CD4-positive, CD25-positive, alpha-beta regulatory T cell (primary cell): ENCODE measurements around the gene VSIG1. TPM values are rescaled to one million over a fixed set of nuclear protein-coding genes. Genes with fewer than 3 reads are reported as not detected.

Experiments used
- ATAC-seq, 2 donors: fragments of 150-1000 bp; cut with Tn5 transposase; one replicate each; pipeline ENCODE4 v1.10.0; 2021; ENCODE audit warnings: low read depth in 2 of 2, moderate number of reproducible peaks in 2 of 2, moderate library complexity in 1 of 2
- DNase-seq, 3 donors: peaks; one replicate each; pipeline versions ENCODE4 v3.0.0 to v3.0.0-alpha.2; 2012 to 2022; ENCODE audit warnings: mixed read lengths in 1 of 3
- H3K27ac ChIP-seq: one replicate; pipeline ENCODE4 v1.7.0; 2013; ENCODE audit warnings: mild to moderate bottlenecking, low read length; ENCODE audit not compliant: insufficient read depth, poor library complexity, severe bottlenecking
- H3K27me3 ChIP-seq: one replicate; pipeline ENCODE4 v1.7.0; 2013; ENCODE audit warnings: low read length; ENCODE audit not compliant: control insufficient read depth, insufficient read depth
- H3K36me3 ChIP-seq: one replicate; pipeline ENCODE4 v1.7.0; 2013; ENCODE audit warnings: mild to moderate bottlenecking, low read length, moderate library complexity; ENCODE audit not compliant: control insufficient read depth, insufficient read depth
- H3K4me1 ChIP-seq: 2 replicates; pipeline ENCODE4 v1.7.0; 2013; ENCODE audit warnings: mild to moderate bottlenecking, low read length; ENCODE audit not compliant: insufficient read depth, control insufficient read depth, poor library complexity, severe bottlenecking
- H3K4me3 ChIP-seq: one replicate; pipeline ENCODE4 v1.7.0; 2013; ENCODE audit warnings: low read depth, mild to moderate bottlenecking, low read length, moderate library complexity
- H3K9me3 ChIP-seq, 2 experiments: 1 replicate in 1 of 2; 2 replicates in 1 of 2; pipeline ENCODE4 v1.7.0; 2013; ENCODE audit warnings: low read length in 2 of 2, mild to moderate bottlenecking in 1 of 2, moderate library complexity in 1 of 2; ENCODE audit not compliant: control insufficient read depth in 2 of 2
- H3K27ac Mint-ChIP-seq, 3 donors: one replicate each; pipeline ENCODE4 v1.8.0; 2020 to 2022; ENCODE audit warnings: mild to moderate bottlenecking in 3 of 3, mixed read lengths in 3 of 3, moderate library complexity in 2 of 3
- H3K27me3 Mint-ChIP-seq: one replicate; pipeline ENCODE4 v1.8.0; 2022; ENCODE audit warnings: mild to moderate bottlenecking, mixed read lengths
- H3K36me3 Mint-ChIP-seq: one replicate; pipeline ENCODE4 v1.8.0; 2020; ENCODE audit warnings: mixed read lengths
- H3K4me1 Mint-ChIP-seq, 4 donors: one replicate each; pipeline ENCODE4 v1.8.0; 2020 to 2022; ENCODE audit warnings: mixed read lengths in 4 of 4, mild to moderate bottlenecking in 1 of 4
- H3K4me3 Mint-ChIP-seq, 4 donors: one replicate each; pipeline ENCODE4 v1.8.0; 2020 to 2022; ENCODE audit warnings: mild to moderate bottlenecking in 4 of 4, mixed read lengths in 4 of 4, moderate library complexity in 3 of 4
- H3K9me3 Mint-ChIP-seq, 7 donors: one replicate each; pipeline ENCODE4 v1.8.0; 2020 to 2022; ENCODE audit warnings: mixed read lengths in 7 of 7, mild to moderate bottlenecking in 3 of 7, moderate library complexity in 2 of 7
- polyA plus RNA-seq, 4 donors: library from polyadenylated mRNA; unstranded; fragments of 300-500 nt; fragmentation: Illumina TruSeq; gene quantifications; one replicate each; pipeline ENCODE4 v1.2.3, GENCODE V29; 2021
- total RNA-seq: library from RNA; stranded (reverse); gene quantifications from one replicate; pipeline ENCODE4 v1.2.3, GENCODE V29; 2022

VSIG1 gene
- total and polyA plus RNA-seq, 5 donors from 2014 or later, result 14.5 to 31.8 (median 17.6) TPM

GRCh38 chrX:108022491-108023089 lies 22.3 kb upstream of the VSIG1 start:
- H3K36me3 ChIP-seq, result no peaks in the 10 kb centered on the region
- DNase-seq (peak in 1 of 3 donors; percentile 48), ATAC-seq (no peak)
- H3K27ac ChIP-seq, result no peak overlapping the region
- peaks cover 9% of the 10 kb centered on the region for H3K36me3 Mint-ChIP-seq
- H3K4me1 ChIP-seq, result peaks cover 50% of the 10 kb centered on the region
- no peaks in the 10 kb centered on the region for H3K9me3 ChIP-seq
- no peaks in the 10 kb centered on the region for H3K27me3 ChIP-seq
- H3K9me3 Mint-ChIP-seq, result peaks cover 0 to 1% (median 0%) of the 10 kb centered on the region in 7 donors
- H3K27ac Mint-ChIP-seq, result peak overlapping the region; percentile 59 to 69 (median 67)
- H3K4me1 Mint-ChIP-seq, result peaks cover 25 to 86% (median 42%) of the 10 kb centered on the region in 4 donors
- H3K4me3 ChIP-seq, result peak overlapping the region; percentile 81
- no peaks in the 10 kb centered on the region for H3K27me3 Mint-ChIP-seq
- H3K4me3 Mint-ChIP-seq, result peak overlapping the region; percentile 50 to 81 (median 60)

- Histone ChIP-seq H3K9me3 (no peaks in the 10 kb centered on the region), H3K36me3 (no peaks in the 10 kb centered on the region), H3K27ac (no peak overlapping the region), H3K4me1 (peaks cover 28% of the 10 kb centered on the region), H3K4me3 (no peak overlapping the region), H3K27me3 (no peaks in the 10 kb centered on the region)
- Mint-ChIP-seq H3K27ac (no peak overlapping the region), H3K36me3 (peaks cover 9% of the 10 kb centered on the region), H3K4me3 (peak overlapping the region in 1 of 4 donors; percentile 27), H3K9me3 (peaks cover 0 to 1% (median 0%) of the 10 kb centered on the region in 7 donors), H3K4me1 (peaks cover 23 to 76% (median 44%) of the 10 kb centered on the region in 4 donors), H3K27me3 (no peaks in the 10 kb centered on the region)
- DNase-seq, result no peak
- ATAC-seq, result no peak
Observed at GRCh38 chrX:108025376-108025775, 19.5 kb upstream of the VSIG1 start.

GRCh38 chrX:108025954-108026600 lies 18.8 kb upstream of the VSIG1 start:
- peak overlapping the region in 1 of 3 donors; percentile 31 for H3K27ac Mint-ChIP-seq
- peaks cover 0 to 1% (median 0%) of the 10 kb centered on the region in 7 donors for H3K9me3 Mint-ChIP-seq
- H3K4me1 Mint-ChIP-seq, result peaks cover 21 to 76% (median 44%) of the 10 kb centered on the region in 4 donors
- H3K36me3 Mint-ChIP-seq, result peaks cover 9% of the 10 kb centered on the region
- H3K9me3 ChIP-seq, result no peaks in the 10 kb centered on the region
- H3K27me3 ChIP-seq, result no peaks in the 10 kb centered on the region
- H3K27ac ChIP-seq, result no peak overlapping the region
- peak overlapping the region in 3 of 4 donors; percentile 4 to 21 (median 7) for H3K4me3 Mint-ChIP-seq
- H3K4me1 ChIP-seq, result peaks cover 25% of the 10 kb centered on the region
- no peaks in the 10 kb centered on the region for H3K36me3 ChIP-seq
- H3K27me3 Mint-ChIP-seq, result no peaks in the 10 kb centered on the region
- peak overlapping the region; percentile 24 for H3K4me3 ChIP-seq
- peak; percentile 64 to 79 for ATAC-seq
- DNase-seq, result peak in 2 of 3 donors; percentile 7 to 26

GRCh38 chrX:108028854-108029253 lies 16.0 kb upstream of the VSIG1 start:
- H3K4me1 ChIP-seq, result peaks cover 4% of the 10 kb centered on the region
- no peaks in the 10 kb centered on the region for H3K36me3 Mint-ChIP-seq
- H3K9me3 Mint-ChIP-seq, result no peaks in the 10 kb centered on the region
- DNase-seq, result no peak
- no peaks in the 10 kb centered on the region for H3K36me3 ChIP-seq
- H3K9me3 ChIP-seq, result no peaks in the 10 kb centered on the region
- ATAC-seq, result no peak
- H3K4me3 Mint-ChIP-seq, result no peak overlapping the region
- H3K4me1 Mint-ChIP-seq, result peaks cover 14 to 67% (median 38%) of the 10 kb centered on the region in 4 donors
- H3K27ac Mint-ChIP-seq, result peak overlapping the region in 2 of 3 donors; percentile 7 to 22
- no peaks in the 10 kb centered on the region for H3K27me3 Mint-ChIP-seq
- no peaks in the 10 kb centered on the region for H3K27me3 ChIP-seq
- H3K27ac ChIP-seq, result no peak overlapping the region
- no peak overlapping the region for H3K4me3 ChIP-seq

GRCh38 chrX:108029928-108030711 lies 14.7 kb upstream of the VSIG1 start:
- Mint-ChIP-seq H3K27ac (peak overlapping the region in 2 of 3 donors; percentile 31 to 36), H3K27me3 (no peaks in the 10 kb centered on the region), H3K4me3 (peak overlapping the region in 1 of 4 donors; percentile 22), H3K36me3 (no peaks in the 10 kb centered on the region), H3K4me1 (peaks cover 6 to 65% (median 31%) of the 10 kb centered on the region in 4 donors), H3K9me3 (no peaks in the 10 kb centered on the region)
- H3K4me3 ChIP-seq, result no peak overlapping the region
- H3K9me3 ChIP-seq, result no peaks in the 10 kb centered on the region
- no peaks in the 10 kb centered on the region for H3K36me3 ChIP-seq
- H3K27me3 ChIP-seq, result no peaks in the 10 kb centered on the region
- no peak overlapping the region for H3K27ac ChIP-seq
- ATAC-seq (no peak), DNase-seq (no peak)
- H3K4me1 ChIP-seq, result peaks cover 4% of the 10 kb centered on the region

- ATAC-seq (no peak), DNase-seq (no peak)
- peaks cover 4% of the 10 kb centered on the region for H3K4me1 ChIP-seq
- H3K27me3 ChIP-seq, result no peaks in the 10 kb centered on the region
- peaks cover 0 to 66% (median 37%) of the 10 kb centered on the region in 4 donors for H3K4me1 Mint-ChIP-seq
- no peaks in the 10 kb centered on the region for H3K9me3 ChIP-seq
- H3K4me3 ChIP-seq, result no peak overlapping the region
- no peaks in the 10 kb centered on the region for H3K27me3 Mint-ChIP-seq
- H3K27ac ChIP-seq, result no peak overlapping the region
- no peaks in the 10 kb centered on the region for H3K9me3 Mint-ChIP-seq
- no peaks in the 10 kb centered on the region for H3K36me3 ChIP-seq
- H3K27ac Mint-ChIP-seq, result no peak overlapping the region
- H3K36me3 Mint-ChIP-seq, result peaks cover 6% of the 10 kb centered on the region
- no peak overlapping the region for H3K4me3 Mint-ChIP-seq
Observed at GRCh38 chrX:108032944-108033343, 11.9 kb upstream of the VSIG1 start.

GRCh38 chrX:108033890-108034289 lies 11.0 kb upstream of the VSIG1 start:
- peaks cover 6% of the 10 kb centered on the region for H3K36me3 Mint-ChIP-seq
- Histone ChIP-seq H3K4me3 (no peak overlapping the region), H3K27me3 (no peaks in the 10 kb centered on the region), H3K27ac (no peak overlapping the region), H3K36me3 (no peaks in the 10 kb centered on the region), H3K4me1 (no peaks in the 10 kb centered on the region), H3K9me3 (no peaks in the 10 kb centered on the region)
- H3K27me3 Mint-ChIP-seq, result no peaks in the 10 kb centered on the region
- H3K4me1 Mint-ChIP-seq, result peaks cover 0 to 67% (median 33%) of the 10 kb centered on the region in 4 donors
- DNase-seq (no peak), ATAC-seq (no peak)
- H3K27ac Mint-ChIP-seq, result no peak overlapping the region
- peak overlapping the region in 1 of 4 donors; percentile 2 for H3K4me3 Mint-ChIP-seq
- no peaks in the 10 kb centered on the region for H3K9me3 Mint-ChIP-seq
